PC-9 (cell line): ENCODE measurements around the gene GLIPR1.

Experiments used
- EZH2 ChIP-seq: fragments of 200-600 bp; sonication (generic); IDR thresholded peaks from 2 replicates; pipeline ENCODE4 v1.8.0; 2017; ENCODE audit warnings: antibody characterized with exemption, low read depth
- TF ChIP-seq, protein P1 (sequence below): fragments of 200-600 bp; sonication (generic); conservative IDR thresholded peaks from 2 replicates; pipeline ENCODE4 v1.6.1; 2017; ENCODE audit warnings: mixed run types, antibody characterized with exemption, mild to moderate bottlenecking, moderate library complexity

GRCh38 chr12:75507086-75507485, 26.5 kb downstream of the GLIPR1 start:
- TF ChIP-seq, protein P1, sequence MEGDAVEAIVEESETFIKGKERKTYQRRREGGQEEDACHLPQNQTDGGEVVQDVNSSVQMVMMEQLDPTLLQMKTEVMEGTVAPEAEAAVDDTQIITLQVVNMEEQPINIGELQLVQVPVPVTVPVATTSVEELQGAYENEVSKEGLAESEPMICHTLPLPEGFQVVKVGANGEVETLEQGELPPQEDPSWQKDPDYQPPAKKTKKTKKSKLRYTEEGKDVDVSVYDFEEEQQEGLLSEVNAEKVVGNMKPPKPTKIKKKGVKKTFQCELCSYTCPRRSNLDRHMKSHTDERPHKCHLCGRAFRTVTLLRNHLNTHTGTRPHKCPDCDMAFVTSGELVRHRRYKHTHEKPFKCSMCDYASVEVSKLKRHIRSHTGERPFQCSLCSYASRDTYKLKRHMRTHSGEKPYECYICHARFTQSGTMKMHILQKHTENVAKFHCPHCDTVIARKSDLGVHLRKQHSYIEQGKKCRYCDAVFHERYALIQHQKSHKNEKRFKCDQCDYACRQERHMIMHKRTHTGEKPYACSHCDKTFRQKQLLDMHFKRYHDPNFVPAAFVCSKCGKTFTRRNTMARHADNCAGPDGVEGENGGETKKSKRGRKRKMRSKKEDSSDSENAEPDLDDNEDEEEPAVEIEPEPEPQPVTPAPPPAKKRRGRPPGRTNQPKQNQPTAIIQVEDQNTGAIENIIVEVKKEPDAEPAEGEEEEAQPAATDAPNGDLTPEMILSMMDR: no peak
- TF ChIP-seq EZH2: no peak
